DOHH2 (cell line): ENCODE results near the gene FAM240B.

ENCODE experiments used
- H3F3A ChIP-seq: fragments of 200-600 bp; sonication (generic), shearing (Covaris generic); 2 replicates; pipeline ENCODE4 v1.6.0; 2016; ENCODE audit warnings: antibody characterized with exemption, mild to moderate bottlenecking; ENCODE audit not compliant: control insufficient read depth, insufficient read depth
- H3K27ac ChIP-seq: fragments of 200-600 bp; sonication (generic); 2 replicates; pipeline ENCODE4 v1.5.1; 2014; ENCODE audit warnings: low read depth, mild to moderate bottlenecking, low read length, moderate library complexity
- H3K27me3 ChIP-seq: fragments of 200-600 bp; sonication (generic); 2 replicates; pipeline ENCODE4 v1.6.1; 2014; ENCODE audit warnings: mild to moderate bottlenecking, low read length, mixed read lengths; ENCODE audit not compliant: control insufficient read depth
- H3K36me3 ChIP-seq: fragments of 200-600 bp; sonication (generic); 2 replicates; pipeline ENCODE4 v1.6.1; 2014; ENCODE audit warnings: mild to moderate bottlenecking, low read length, moderate library complexity, mixed read lengths; ENCODE audit not compliant: control insufficient read depth
- H3K4me1 ChIP-seq: fragments of 200-600 bp; sonication (generic); 2 replicates; pipeline ENCODE4 v1.6.1; 2014; ENCODE audit warnings: mild to moderate bottlenecking, low read length, mixed read lengths; ENCODE audit not compliant: control insufficient read depth
- H3K4me2 ChIP-seq: fragments of 200-600 bp; sonication (generic); 2 replicates; pipeline ENCODE4 v1.6.0; 2014; ENCODE audit warnings: mild to moderate bottlenecking, low read length, moderate library complexity
- H3K4me3 ChIP-seq: fragments of 200-600 bp; sonication (generic); 2 replicates; pipeline ENCODE4 v1.5.1; 2014; ENCODE audit warnings: mild to moderate bottlenecking, low read length, mixed read lengths
- H3K79me2 ChIP-seq: fragments of 200-600 bp; sonication (generic); 2 replicates; pipeline ENCODE4 v1.6.1; 2014; ENCODE audit warnings: mild to moderate bottlenecking, low read length, mixed read lengths; ENCODE audit not compliant: control insufficient read depth
- H3K9me2 ChIP-seq: fragments of 200-600 bp; sonication (generic); replicated peaks from 2 replicates; pipeline ENCODE4 v1.6.1; 2014; ENCODE audit warnings: mild to moderate bottlenecking, low read length, mixed read lengths; ENCODE audit not compliant: control insufficient read depth
- H3K9me3 ChIP-seq: fragments of 200-600 bp; sonication (generic); 2 replicates; pipeline ENCODE4 v1.6.1; 2014; ENCODE audit warnings: antibody characterized with exemption, low read length, mixed read lengths; ENCODE audit not compliant: control insufficient read depth, insufficient read depth
- H4K20me1 ChIP-seq: fragments of 200-600 bp; sonication (generic); 2 replicates; pipeline ENCODE4 v1.6.0; 2014; ENCODE audit warnings: low read depth, mild to moderate bottlenecking, antibody characterized with exemption, low read length, moderate library complexity; ENCODE audit not compliant: control insufficient read depth, insufficient read depth
- EZH2phosphoT487 ChIP-seq: fragments of 200-600 bp; sonication (generic); IDR thresholded peaks from 2 replicates; pipeline ENCODE4 v1.6.1; 2017; ENCODE audit warnings: borderline replicate concordance, mild to moderate bottlenecking, antibody characterized with exemption, low read length, moderate library complexity, mixed read lengths
- TF ChIP-seq, protein P1 (sequence below): fragments of 200-600 bp; sonication (generic); IDR thresholded peaks from one replicate; pipeline ENCODE4 v1.5.1; 2014; ENCODE audit warnings: antibody characterized with exemption, mild to moderate bottlenecking, low read depth, low read length; ENCODE audit not compliant: poor library complexity, severe bottlenecking

Gene FAM240B

GRCh38 chr9:38713426-38713825 lies 6.5 kb downstream of the FAM240B start:
- H3F3A ChIP-seq = no peaks in the 10 kb centered on the region
- H3K4me1 ChIP-seq = no peaks in the 10 kb centered on the region
- no peaks in the 10 kb centered on the region for H3K9me3 ChIP-seq
- H3K36me3 ChIP-seq = no peaks in the 10 kb centered on the region
- H3K9me2 ChIP-seq = no peaks in the 10 kb centered on the region
- no peak overlapping the region for H3K27ac ChIP-seq
- H3K79me2 ChIP-seq = no peaks in the 10 kb centered on the region
- H4K20me1 ChIP-seq = no peaks in the 10 kb centered on the region
- H3K27me3 ChIP-seq = no peaks in the 10 kb centered on the region
- TF ChIP-seq, protein P1, sequence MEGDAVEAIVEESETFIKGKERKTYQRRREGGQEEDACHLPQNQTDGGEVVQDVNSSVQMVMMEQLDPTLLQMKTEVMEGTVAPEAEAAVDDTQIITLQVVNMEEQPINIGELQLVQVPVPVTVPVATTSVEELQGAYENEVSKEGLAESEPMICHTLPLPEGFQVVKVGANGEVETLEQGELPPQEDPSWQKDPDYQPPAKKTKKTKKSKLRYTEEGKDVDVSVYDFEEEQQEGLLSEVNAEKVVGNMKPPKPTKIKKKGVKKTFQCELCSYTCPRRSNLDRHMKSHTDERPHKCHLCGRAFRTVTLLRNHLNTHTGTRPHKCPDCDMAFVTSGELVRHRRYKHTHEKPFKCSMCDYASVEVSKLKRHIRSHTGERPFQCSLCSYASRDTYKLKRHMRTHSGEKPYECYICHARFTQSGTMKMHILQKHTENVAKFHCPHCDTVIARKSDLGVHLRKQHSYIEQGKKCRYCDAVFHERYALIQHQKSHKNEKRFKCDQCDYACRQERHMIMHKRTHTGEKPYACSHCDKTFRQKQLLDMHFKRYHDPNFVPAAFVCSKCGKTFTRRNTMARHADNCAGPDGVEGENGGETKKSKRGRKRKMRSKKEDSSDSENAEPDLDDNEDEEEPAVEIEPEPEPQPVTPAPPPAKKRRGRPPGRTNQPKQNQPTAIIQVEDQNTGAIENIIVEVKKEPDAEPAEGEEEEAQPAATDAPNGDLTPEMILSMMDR = no peak
- TF ChIP-seq EZH2phosphoT487 = no peak
- H3K4me2 ChIP-seq = no peak overlapping the region
- H3K4me3 ChIP-seq = no peak overlapping the region

GRCh38 chr9:38708759-38709158 lies 11.2 kb downstream of the FAM240B start:
- Histone ChIP-seq H4K20me1 (no peaks in the 10 kb centered on the region), H3K9me3 (no peaks in the 10 kb centered on the region), H3K4me3 (no peak overlapping the region), H3K27ac (no peak overlapping the region), H3K27me3 (no peaks in the 10 kb centered on the region), H3K4me1 (no peaks in the 10 kb centered on the region), H3F3A (no peaks in the 10 kb centered on the region), H3K79me2 (no peaks in the 10 kb centered on the region), H3K4me2 (no peak overlapping the region), H3K36me3 (no peaks in the 10 kb centered on the region), H3K9me2 (no peaks in the 10 kb centered on the region)
- TF ChIP-seq, protein P1 = no peak
- no peak for TF ChIP-seq EZH2phosphoT487

DNA sequence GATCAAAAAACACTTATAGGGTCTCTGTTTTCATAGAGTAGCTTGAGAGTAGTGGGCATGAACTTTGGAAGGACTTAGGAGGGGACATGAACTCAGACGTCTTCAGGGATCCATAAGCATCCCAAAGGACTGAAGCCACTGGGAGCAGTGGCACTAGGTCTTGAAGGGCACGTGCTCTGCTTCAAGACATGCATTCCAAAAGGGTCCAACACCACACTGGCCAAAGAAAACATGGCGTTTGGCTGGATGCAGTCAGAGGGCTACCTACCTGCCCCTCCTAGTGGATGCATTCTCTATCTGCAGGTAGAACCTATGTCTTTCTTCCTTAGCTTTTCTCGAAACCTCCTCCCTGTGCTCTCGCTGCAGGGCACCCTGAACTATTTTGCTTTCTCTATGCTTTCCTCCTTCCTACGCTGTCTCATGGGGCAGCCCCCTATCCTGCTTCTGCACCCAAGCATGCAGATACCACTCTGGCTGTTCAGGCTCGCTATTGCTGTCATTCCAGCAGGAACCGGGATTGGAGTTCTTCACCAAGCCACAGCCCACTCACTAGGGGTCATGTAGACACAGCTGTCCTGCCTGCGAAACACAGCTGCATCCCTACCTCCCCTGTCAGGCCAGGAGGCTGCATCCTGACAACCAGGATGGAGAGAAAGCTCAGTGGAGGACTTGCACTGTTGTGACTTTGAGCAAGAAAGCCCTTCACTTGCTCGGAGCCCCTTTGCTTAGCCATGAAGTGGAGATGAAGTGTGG lies 11.9 kb downstream of the FAM240B start:
- no peaks in the 10 kb centered on the region for H3K9me3 ChIP-seq
- no peak overlapping the region for H3K27ac ChIP-seq
- no peaks in the 10 kb centered on the region for H3K4me1 ChIP-seq
- no peaks in the 10 kb centered on the region for H3F3A ChIP-seq
- no peak overlapping the region for H3K4me3 ChIP-seq
- H3K79me2 ChIP-seq = no peaks in the 10 kb centered on the region
- no peak overlapping the region for H3K4me2 ChIP-seq
- no peaks in the 10 kb centered on the region for H3K36me3 ChIP-seq
- TF ChIP-seq, protein P1 = no peak
- TF ChIP-seq EZH2phosphoT487 = no peak
- no peaks in the 10 kb centered on the region for H3K27me3 ChIP-seq
- H4K20me1 ChIP-seq = no peaks in the 10 kb centered on the region
- no peaks in the 10 kb centered on the region for H3K9me2 ChIP-seq
